DOHH2 (cell line): ENCODE results near the gene PABPC4L.

ENCODE experiments used
- EZH2phosphoT487 ChIP-seq: fragments of 200-600 bp; sonication (generic); IDR thresholded peaks from 2 replicates; pipeline ENCODE4 v1.6.1; 2017; ENCODE audit warnings: borderline replicate concordance, mild to moderate bottlenecking, antibody characterized with exemption, low read length, moderate library complexity, mixed read lengths
- TF ChIP-seq, protein P1 (sequence below): fragments of 200-600 bp; sonication (generic); IDR thresholded peaks from one replicate; pipeline ENCODE4 v1.5.1; 2014; ENCODE audit warnings: antibody characterized with exemption, mild to moderate bottlenecking, low read depth, low read length; ENCODE audit not compliant: poor library complexity, severe bottlenecking

DNA sequence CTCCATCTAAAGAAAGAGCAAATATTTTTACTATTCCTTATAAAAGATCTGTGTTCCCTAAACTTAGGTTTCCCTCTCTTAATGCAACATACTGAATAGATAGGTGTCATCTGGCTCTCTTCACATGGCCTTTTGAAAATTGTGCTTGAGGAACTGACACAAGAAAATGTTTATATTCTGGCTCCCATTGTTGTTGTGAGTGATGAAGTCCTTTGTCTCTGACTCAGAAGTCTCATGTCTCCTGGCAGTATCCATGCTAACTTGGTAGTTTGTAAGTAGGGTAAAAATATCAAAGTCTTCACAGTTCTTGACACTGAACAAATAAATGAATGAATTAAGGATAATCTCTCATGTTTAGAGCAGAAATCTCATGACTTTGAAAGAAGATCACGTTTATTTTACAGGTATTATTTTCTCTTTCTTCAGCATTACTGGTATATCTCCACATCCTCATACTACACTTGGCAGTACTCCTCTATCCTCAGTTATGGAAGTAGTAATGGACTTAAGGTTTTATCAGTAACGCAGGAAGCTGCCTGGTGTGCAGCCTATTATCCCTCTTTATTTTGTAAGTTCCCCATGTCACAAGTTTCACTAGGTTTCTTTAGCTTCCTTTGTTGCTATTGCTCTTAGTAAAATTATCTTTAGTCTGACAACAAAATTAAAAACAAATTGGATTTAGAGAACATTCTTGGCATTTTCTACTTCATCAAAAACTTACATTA lies 14.2 kb upstream of the PABPC4L start:
- TF ChIP-seq, protein P1, sequence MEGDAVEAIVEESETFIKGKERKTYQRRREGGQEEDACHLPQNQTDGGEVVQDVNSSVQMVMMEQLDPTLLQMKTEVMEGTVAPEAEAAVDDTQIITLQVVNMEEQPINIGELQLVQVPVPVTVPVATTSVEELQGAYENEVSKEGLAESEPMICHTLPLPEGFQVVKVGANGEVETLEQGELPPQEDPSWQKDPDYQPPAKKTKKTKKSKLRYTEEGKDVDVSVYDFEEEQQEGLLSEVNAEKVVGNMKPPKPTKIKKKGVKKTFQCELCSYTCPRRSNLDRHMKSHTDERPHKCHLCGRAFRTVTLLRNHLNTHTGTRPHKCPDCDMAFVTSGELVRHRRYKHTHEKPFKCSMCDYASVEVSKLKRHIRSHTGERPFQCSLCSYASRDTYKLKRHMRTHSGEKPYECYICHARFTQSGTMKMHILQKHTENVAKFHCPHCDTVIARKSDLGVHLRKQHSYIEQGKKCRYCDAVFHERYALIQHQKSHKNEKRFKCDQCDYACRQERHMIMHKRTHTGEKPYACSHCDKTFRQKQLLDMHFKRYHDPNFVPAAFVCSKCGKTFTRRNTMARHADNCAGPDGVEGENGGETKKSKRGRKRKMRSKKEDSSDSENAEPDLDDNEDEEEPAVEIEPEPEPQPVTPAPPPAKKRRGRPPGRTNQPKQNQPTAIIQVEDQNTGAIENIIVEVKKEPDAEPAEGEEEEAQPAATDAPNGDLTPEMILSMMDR, result no peak
- TF ChIP-seq EZH2phosphoT487, result no peak
